Adipocyte (in vitro differentiated cells): Measurements from ENCODE around the gene ZNF33B.
"Not testable (repeated sequence)": the region's sequence is repeated elsewhere in the genome, so short reads cannot be mapped to it uniquely, and the experiment has no call there.

Source experiments
- DNase-seq: peaks from one replicate; pipeline ENCODE4 v3.0.0-alpha.2; 2015; ENCODE audit warnings: low read depth
- H3K27me3 ChIP-seq: replicated peaks from 2 replicates; pipeline ENCODE4 v1.7.0; 2013; ENCODE audit warnings: mild to moderate bottlenecking, low read length, moderate library complexity; ENCODE audit not compliant: control insufficient read depth, insufficient read depth
- H3K36me3 ChIP-seq: 2 replicates; pipeline ENCODE4 v1.7.0; 2013; ENCODE audit warnings: low read length, mild to moderate bottlenecking, moderate library complexity; ENCODE audit not compliant: control insufficient read depth, insufficient read depth, severe bottlenecking
- H3K4me1 ChIP-seq: 2 replicates; pipeline ENCODE4 v1.7.0; 2013; ENCODE audit warnings: mild to moderate bottlenecking, low read length, moderate library complexity; ENCODE audit not compliant: control insufficient read depth, insufficient read depth
- H3K4me3 ChIP-seq: 2 replicates; pipeline ENCODE4 v1.7.0; 2013; ENCODE audit warnings: mild to moderate bottlenecking, low read length, moderate library complexity
- H3K9ac ChIP-seq: 2 replicates; pipeline ENCODE4 v1.7.0; 2013; ENCODE audit warnings: mild to moderate bottlenecking, low read length, moderate library complexity
- H3K9me3 ChIP-seq: 2 replicates; pipeline ENCODE4 v1.7.0; 2013; ENCODE audit warnings: mild to moderate bottlenecking, low read length, moderate library complexity; ENCODE audit not compliant: control insufficient read depth

The ZNF33B gene

GRCh38 chr10:42638055-42638820, at the start of gene ZNF33B:
TSS of gene ZNF33B (minus strand) at chr10:42638570. CDS start at chr10:42636928, 1,642 bp downstream.
- H3K4me1 ChIP-seq = peaks cover 4% of the 10 kb centered on the region
- no peaks in the 10 kb centered on the region for H3K36me3 ChIP-seq
- no peaks in the 10 kb centered on the region for H3K9me3 ChIP-seq
- peak within 1 kb of the TSS; percentile 91 for H3K9ac ChIP-seq
- H3K4me3 ChIP-seq = peak within 1 kb of the TSS; percentile 99
- DNase-seq = peak; percentile 96
- no peaks in the 10 kb centered on the region for H3K27me3 ChIP-seq

- Histone ChIP-seq H3K36me3 (no peaks in the 10 kb centered on the region), H3K27me3 (no peaks in the 10 kb centered on the region)
- DNase-seq = no peak
Observed at GRCh38 chr10:42684517-42684916, 46.1 kb upstream of the ZNF33B start.

GRCh38 chr10:42680267-42680666, 41.9 kb upstream of the ZNF33B start:
- DNase-seq = no peak
- H3K4me3 ChIP-seq = no peak overlapping the region
- no peak overlapping the region for H3K9ac ChIP-seq
- H3K36me3 ChIP-seq = no peaks in the 10 kb centered on the region
- no peaks in the 10 kb centered on the region for H3K27me3 ChIP-seq
- no peaks in the 10 kb centered on the region for H3K4me1 ChIP-seq
- H3K9me3 ChIP-seq = no peaks in the 10 kb centered on the region

More at GRCh38 chr10:42684517-42684916, 46.1 kb upstream of the ZNF33B start:
- no peaks in the 10 kb centered on the region for H3K9me3 ChIP-seq
- H3K4me1 ChIP-seq = no peaks in the 10 kb centered on the region
- H3K4me3 ChIP-seq = no peak overlapping the region
- no peak overlapping the region for H3K9ac ChIP-seq

GRCh38 chr10:42665181-42665979, 27.0 kb upstream of the ZNF33B start:
- not testable (repeated sequence) for H3K9me3 ChIP-seq, DNase-seq, H3K36me3 ChIP-seq, H3K4me3 ChIP-seq, H3K4me1 ChIP-seq, H3K27me3 ChIP-seq, H3K9ac ChIP-seq

GRCh38 chr10:42654419-42654818, 16.0 kb upstream of the ZNF33B start:
- H3K4me3 ChIP-seq = no peak overlapping the region
- DNase-seq = no peak
- H3K36me3 ChIP-seq = no peaks in the 10 kb centered on the region
- H3K9me3 ChIP-seq = no peaks in the 10 kb centered on the region
- no peak overlapping the region for H3K9ac ChIP-seq
- H3K4me1 ChIP-seq = no peaks in the 10 kb centered on the region
- H3K27me3 ChIP-seq = peaks cover 3% of the 10 kb centered on the region

- Histone ChIP-seq H3K27me3 (peaks cover 3% of the 10 kb centered on the region), H3K9me3 (no peaks in the 10 kb centered on the region), H3K9ac (no peak overlapping the region), H3K4me1 (no peaks in the 10 kb centered on the region), H3K4me3 (no peak overlapping the region), H3K36me3 (no peaks in the 10 kb centered on the region)
- DNase-seq = no peak
Observed at GRCh38 chr10:42652858-42653257, 14.5 kb upstream of the ZNF33B start.

GRCh38 chr10:42650374-42650773, 12.0 kb upstream of the ZNF33B start:
- Histone ChIP-seq H3K27me3 (peaks cover 3% of the 10 kb centered on the region), H3K36me3 (no peaks in the 10 kb centered on the region), H3K4me3 (no peak overlapping the region), H3K9ac (no peak overlapping the region), H3K9me3 (no peaks in the 10 kb centered on the region), H3K4me1 (no peaks in the 10 kb centered on the region)
- no peak for DNase-seq

- Histone ChIP-seq H3K4me3 (no peak overlapping the region), H3K36me3 (no peaks in the 10 kb centered on the region), H3K27me3 (peaks cover 3% of the 10 kb centered on the region), H3K4me1 (no peaks in the 10 kb centered on the region), H3K9me3 (no peaks in the 10 kb centered on the region), H3K9ac (no peak overlapping the region)
- DNase-seq = no peak
Observed at GRCh38 chr10:42648512-42648911, 10.1 kb upstream of the ZNF33B start.

- Histone ChIP-seq H3K9ac (no peak overlapping the region), H3K27me3 (no peaks in the 10 kb centered on the region), H3K9me3 (no peaks in the 10 kb centered on the region), H3K4me1 (no peaks in the 10 kb centered on the region), H3K36me3 (no peaks in the 10 kb centered on the region), H3K4me3 (no peak overlapping the region)
- no peak for DNase-seq
Observed at GRCh38 chr10:42646687-42647640, 8.6 kb upstream of the ZNF33B start.

- Histone ChIP-seq H3K27me3 (no peaks in the 10 kb centered on the region), H3K4me1 (no peaks in the 10 kb centered on the region), H3K36me3 (no peaks in the 10 kb centered on the region), H3K4me3 (no peak overlapping the region), H3K9me3 (no peaks in the 10 kb centered on the region), H3K9ac (no peak overlapping the region)
- DNase-seq = no peak
Observed at GRCh38 chr10:42646214-42646613, 7.8 kb upstream of the ZNF33B start.

GRCh38 chr10:42645516-42645915, 7.1 kb upstream of the ZNF33B start:
- H3K27me3 ChIP-seq = no peaks in the 10 kb centered on the region
- H3K4me3 ChIP-seq = no peak overlapping the region
- no peaks in the 10 kb centered on the region for H3K36me3 ChIP-seq
- H3K4me1 ChIP-seq = no peaks in the 10 kb centered on the region
- DNase-seq = no peak
- H3K9me3 ChIP-seq = no peaks in the 10 kb centered on the region
- no peak overlapping the region for H3K9ac ChIP-seq
